Suprapubic skin (tissue), 4 donors: ENCODE measurements around the gene PRSS1. TPM values are rescaled to one million over a fixed set of nuclear protein-coding genes. Genes with fewer than 3 reads are reported as not detected.
"Not testable (repeated sequence)": the region's sequence is repeated elsewhere in the genome, so short reads cannot be mapped to it uniquely, and the experiment has no call there.

Experiments
- DNase-seq, 2 donors: peaks; one replicate each; pipeline ENCODE4 v3.0.0-alpha.2; 2019; ENCODE audit warnings: low spot score in 2 of 2
- H3K27ac ChIP-seq: fragments of 200-600 bp; sonication (generic); one replicate; pipeline ENCODE4 v1.5.1; 2019
- H3K27me3 ChIP-seq: fragments of 200-600 bp; sonication (generic); one replicate; pipeline ENCODE4 v1.5.1; 2019
- H3K36me3 ChIP-seq: fragments of 200-600 bp; sonication (generic); one replicate; pipeline ENCODE4 v1.5.1; 2019
- H3K4me1 ChIP-seq: fragments of 200-600 bp; sonication (generic); one replicate; pipeline ENCODE4 v1.5.1; 2019
- H3K4me3 ChIP-seq: fragments of 200-600 bp; sonication (generic); one replicate; pipeline ENCODE4 v1.5.1; 2019; ENCODE audit warnings: mild to moderate bottlenecking
- H3K9me3 ChIP-seq: fragments of 200-600 bp; sonication (generic); one replicate; pipeline ENCODE4 v1.5.1; 2019
- CTCF ChIP-seq, 2 donors: fragments of 200-600 bp in 1 of 2; fragments of 450-650 bp in 1 of 2; sonication (generic) in 1 of 2; IDR thresholded peaks; one replicate each; pipeline ENCODE4 v1.5.1; 2016 to 2019; ENCODE audit warnings: antibody characterized with exemption in 2 of 2, mild to moderate bottlenecking in 1 of 2, moderate library complexity in 1 of 2
- EP300 ChIP-seq: sonication (generic); formaldehyde crosslinking; IDR thresholded peaks from one replicate; pipeline ENCODE4 v1.6.1; 2017; ENCODE audit warnings: antibody characterized with exemption
- POLR2A ChIP-seq, 2 donors: fragments of 450-650 bp; IDR thresholded peaks; one replicate each; pipeline ENCODE4 v1.6.1; 2017; ENCODE audit warnings: antibody characterized with exemption in 2 of 2, mild to moderate bottlenecking in 2 of 2, moderate library complexity in 2 of 2
- POLR2AphosphoS5 ChIP-seq, 3 donors: sonication (generic); formaldehyde crosslinking; IDR thresholded peaks; one replicate each; pipeline ENCODE4 v1.6.1; 2017; ENCODE audit warnings: antibody characterized with exemption in 3 of 3
- WGBS: methylation state at CpG from one replicate; pipeline ENCODE4 v1.1.5; 2018; 5-methylcytosine and 5-hydroxymethylcytosine counted together
- total RNA-seq, 4 donors: library from RNA; depleted of rRNA; stranded (reverse); fragments of >200 nt; gene quantifications; one replicate each; pipeline ENCODE4 v1.1.0, GENCODE V29; 2016

Gene PRSS1
- total RNA-seq, 4 donors from 2014 or later, result not detected

GRCh38 chr7:142739923-142740492, 9.3 kb upstream of the PRSS1 start:
- 65% methylated on average over 2 of the region's 2 CpGs for WGBS
- Histone ChIP-seq H3K36me3 (no peaks in the 10 kb centered on the region), H3K27ac (no peak overlapping the region), H3K4me1 (no peaks in the 10 kb centered on the region), H3K27me3 (no peaks in the 10 kb centered on the region), H3K9me3 (no peaks in the 10 kb centered on the region), H3K4me3 (no peak overlapping the region)
- DNase-seq, result no peak
- TF ChIP-seq POLR2AphosphoS5 (IDR thresholded peaks at IDR 0.05) (no peak), EP300 (no peak), CTCF (IDR thresholded peaks at IDR 0.05) (no peak), POLR2A (IDR thresholded peaks at IDR 0.05) (no peak)

GRCh38 chr7:142740786-142741185, 8.5 kb upstream of the PRSS1 start:
- H3K36me3 ChIP-seq, result no peaks in the 10 kb centered on the region
- H3K27me3 ChIP-seq, result no peaks in the 10 kb centered on the region
- no peak overlapping the region for H3K27ac ChIP-seq
- no peak overlapping the region for H3K4me3 ChIP-seq
- no peak for DNase-seq
- WGBS, result 86% methylated on average over 5 of the region's 5 CpGs
- no peaks in the 10 kb centered on the region for H3K9me3 ChIP-seq
- H3K4me1 ChIP-seq, result no peaks in the 10 kb centered on the region
- TF ChIP-seq POLR2AphosphoS5 (IDR thresholded peaks at IDR 0.05) (no peak), POLR2A (IDR thresholded peaks at IDR 0.05) (no peak), EP300 (no peak)

GRCh38 chr7:142741932-142742331, 7.3 kb upstream of the PRSS1 start:
- not testable (repeated sequence) for H3K27me3 ChIP-seq, DNase-seq, H3K9me3 ChIP-seq, H3K36me3 ChIP-seq, H3K4me3 ChIP-seq, H3K4me1 ChIP-seq, H3K27ac ChIP-seq

- no peak for DNase-seq
- Histone ChIP-seq H3K27ac (no peak overlapping the region), H3K4me1 (no peaks in the 10 kb centered on the region), H3K9me3 (no peaks in the 10 kb centered on the region), H3K4me3 (no peak overlapping the region), H3K36me3 (no peaks in the 10 kb centered on the region), H3K27me3 (no peaks in the 10 kb centered on the region)
- 71% methylated on average over 1 of the region's 1 CpG for WGBS
- no peak for TF ChIP-seq CTCF (IDR thresholded peaks at IDR 0.05)
Observed at GRCh38 chr7:142745091-142745635, 4.1 kb upstream of the PRSS1 start.

GRCh38 chr7:142745745-142746144, 3.5 kb upstream of the PRSS1 start:
- 73% methylated on average over 4 of the region's 4 CpGs for WGBS
- no peaks in the 10 kb centered on the region for H3K9me3 ChIP-seq
- no peak for DNase-seq
- H3K36me3 ChIP-seq, result no peaks in the 10 kb centered on the region
- TF ChIP-seq EP300, result no peak
- no peak for TF ChIP-seq POLR2AphosphoS5 (IDR thresholded peaks at IDR 0.05)
- no peak for TF ChIP-seq CTCF (IDR thresholded peaks at IDR 0.05)
- no peak overlapping the region for H3K27ac ChIP-seq
- H3K27me3 ChIP-seq, result no peaks in the 10 kb centered on the region
- no peak overlapping the region for H3K4me3 ChIP-seq
- no peaks in the 10 kb centered on the region for H3K4me1 ChIP-seq

- Histone ChIP-seq H3K4me3 (no peak overlapping the region), H3K9me3 (no peaks in the 10 kb centered on the region)
- WGBS, result 81% methylated on average over 3 of the region's 3 CpGs
Observed at GRCh38 chr7:142746264-142746663, 3.0 kb upstream of the PRSS1 start.

GRCh38 chr7:142748410-142748809, 862 bp upstream of the PRSS1 start:
- H3K9me3 ChIP-seq, H3K27ac ChIP-seq, H3K27me3 ChIP-seq, H3K4me3 ChIP-seq, DNase-seq, H3K4me1 ChIP-seq, H3K36me3 ChIP-seq: not testable (repeated sequence)
- WGBS, result 100% methylated on average over 2 of the region's 2 CpGs

More at GRCh38 chr7:142746264-142746663, 3.0 kb upstream of the PRSS1 start:
- TF ChIP-seq POLR2AphosphoS5 (IDR thresholded peaks at IDR 0.05), result no peak
- TF ChIP-seq POLR2A (IDR thresholded peaks at IDR 0.05), result no peak
- TF ChIP-seq CTCF (IDR thresholded peaks at IDR 0.05), result no peak
- no peaks in the 10 kb centered on the region for H3K36me3 ChIP-seq
- no peaks in the 10 kb centered on the region for H3K4me1 ChIP-seq
- no peaks in the 10 kb centered on the region for H3K27me3 ChIP-seq
- DNase-seq, result no peak
- no peak overlapping the region for H3K27ac ChIP-seq
